K562 (cell line): ENCODE measurements around the gene DHX32. TPM values are rescaled to one million over a fixed set of nuclear protein-coding genes. Genes with fewer than 3 reads are reported as not detected.
"Not testable (repeated sequence)": the region's sequence is repeated elsewhere in the genome, so short reads cannot be mapped to it uniquely, and the experiment has no call there.

ENCODE experiments used
- ATAC-seq: fragments of 200-7000 bp; cut with Tn5 transposase; 3 replicates; pipeline ENCODE4 v1.9.1; 2020; ENCODE audit warnings: moderate library complexity
- BruUV-seq: library from RNA; stranded (reverse); fragments of 400-500 nt; replicated peaks from 2 replicates; lab custom pipeline; 2021; lab: Mats Ljungman, UMichigan
- CTCF ChIA-PET: fragments of 300-600 bp; formaldehyde crosslinking; extraction: SDS; loops from one replicate; lab custom pipeline; 2021; ENCODE audit warnings: low intra/inter-chr PET ratio; lab: Yijun Ruan, JAX
- POLR2A ChIA-PET: fragments of 300-600, 350-650 bp; sonication (Branson Sonifier 250); formaldehyde crosslinking; extraction: SDS; loops from one replicate; lab custom pipeline; 2021; ENCODE audit warnings: antibody characterized with exemption, inconsistent platforms; lab: Yijun Ruan, JAX
- DNase-seq, 4 experiments: peaks; one replicate each; pipeline versions ENCODE4 v3.0.0 to v3.0.0-alpha.2; 2011 to 2018; ENCODE audit warnings: low spot score in 3 of 4, mixed read lengths in 3 of 4; ENCODE audit errors: extremely low read depth in 1 of 4
- FAIRE-seq: peaks from 2 replicates; lab custom pipeline; 2011; peaks lifted over from hg19 to GRCh38; lab: Jason Lieb, UNC
- H2AFZ ChIP-seq: 2 replicates; pipeline ENCODE4 v1.6.0; 2011; ENCODE audit warnings: low read depth, low read length, control low read depth, inconsistent platforms
- H3K27ac ChIP-seq: fragments of 200-600 bp; 3 replicates; pipeline ENCODE4 v1.8.0; 2011; ENCODE audit warnings: low read depth, mild to moderate bottlenecking, control low read depth, inconsistent platforms, low read length, moderate library complexity, mixed read lengths; ENCODE audit errors: extremely low read depth
- H3K27me3 ChIP-seq, 2 experiments: fragments of 300-600 bp in 1 of 2; 2 replicates in 1 of 2; 3 replicates in 1 of 2; pipeline versions ENCODE4 v1.6.0 to v1.8.0; 2011; ENCODE audit warnings: inconsistent platforms in 2 of 2, low read length in 2 of 2, mild to moderate bottlenecking in 1 of 2, mixed read lengths in 1 of 2, moderate library complexity in 1 of 2; ENCODE audit not compliant: control insufficient read depth in 2 of 2, insufficient read depth in 2 of 2
- H3K36me3 ChIP-seq: fragments of 300-600 bp; 3 replicates; pipeline ENCODE4 v1.8.0; 2011; ENCODE audit warnings: mild to moderate bottlenecking, low read length, inconsistent platforms; ENCODE audit not compliant: control insufficient read depth, insufficient read depth
- H3K4me1 ChIP-seq, 2 experiments: fragments of 200-600 bp in 1 of 2; replicated peaks in 1 of 2; 2 replicates in 1 of 2; 3 replicates in 1 of 2; pipeline versions ENCODE4 v1.5.1 to v1.8.0; 2011; ENCODE audit warnings: inconsistent platforms in 2 of 2, low read length in 2 of 2, mild to moderate bottlenecking in 1 of 2, mixed read lengths in 1 of 2, moderate library complexity in 1 of 2; ENCODE audit not compliant: control insufficient read depth in 2 of 2, insufficient read depth in 2 of 2
- H3K4me2 ChIP-seq: 2 replicates; pipeline ENCODE4 v1.6.1; 2011; ENCODE audit warnings: low read length, control low read depth, inconsistent platforms, mixed read lengths; ENCODE audit not compliant: insufficient read depth
- H3K4me3 ChIP-seq: fragments of 200-600 bp; sonication (generic), shearing (Covaris generic); 2 replicates; pipeline ENCODE4 v1.5.1; 2016; ENCODE audit warnings: control low read depth, inconsistent platforms
- H3K79me2 ChIP-seq: fragments of 200-600 bp; 3 replicates; pipeline ENCODE4 v1.8.0; 2011; ENCODE audit warnings: low read length, inconsistent platforms; ENCODE audit not compliant: control insufficient read depth, insufficient read depth
- H3K9ac ChIP-seq, 2 experiments: 2 replicates each; pipeline versions ENCODE4 v1.6.0 to v1.6.1; 2011; ENCODE audit warnings: low read depth in 2 of 2, low read length in 2 of 2, control low read depth in 1 of 2, inconsistent platforms in 1 of 2, mild to moderate bottlenecking in 1 of 2, mixed read lengths in 1 of 2; ENCODE audit not compliant: insufficient read depth in 1 of 2
- H3K9me1 ChIP-seq: one replicate; pipeline ENCODE4 v1.6.0; 2011; ENCODE audit warnings: inconsistent platforms, mild to moderate bottlenecking, low read length, moderate library complexity; ENCODE audit not compliant: control insufficient read depth, insufficient read depth
- H3K9me3 ChIP-seq: replicated peaks from 2 replicates; pipeline ENCODE4 v1.5.1; 2011; ENCODE audit warnings: low read depth, low read length, inconsistent platforms; ENCODE audit not compliant: control insufficient read depth, insufficient read depth
- H4K20me1 ChIP-seq: replicated peaks from 2 replicates; pipeline ENCODE4 v1.6.1; 2011; ENCODE audit warnings: low read length, inconsistent platforms, mixed read lengths; ENCODE audit not compliant: control insufficient read depth, insufficient read depth
- CTBP1 ChIP-seq: fragments of 450-650 bp; IDR thresholded peaks from 2 replicates; pipeline ENCODE4 v1.6.1; 2016; ENCODE audit warnings: borderline replicate concordance
- ESRRA ChIP-seq: fragments of 450-650 bp; IDR thresholded peaks from 2 replicates; pipeline ENCODE4 v1.6.1; 2014; ENCODE audit warnings: low read depth, mild to moderate bottlenecking, moderate library complexity, borderline replicate concordance
- GABPA ChIP-seq: fragments of 200-800 bp; sonication (Bioruptor generic); conservative IDR thresholded peaks from 2 replicates; pipeline ENCODE4 v1.6.1; 2016; ENCODE audit warnings: low read depth, missing genetic modification characterization, missing compliant biosample characterization
- GATAD2B ChIP-seq: fragments of 450-650 bp; IDR thresholded peaks from 2 replicates; pipeline ENCODE4 v1.6.1; 2017; ENCODE audit warnings: mild to moderate bottlenecking, borderline replicate concordance
- HDAC1 ChIP-seq, 2 experiments: fragments of 450-650 bp; IDR thresholded peaks; 2 replicates each; pipeline ENCODE4 v1.6.1; 2016 to 2017; ENCODE audit warnings: inconsistent platforms in 1 of 2, mild to moderate bottlenecking in 1 of 2, moderate library complexity in 1 of 2
- MNT ChIP-seq, 2 experiments: fragments of 450-650 bp; conservative IDR thresholded peaks; 2 replicates each; pipeline ENCODE4 v1.6.1; 2017; ENCODE audit warnings: mild to moderate bottlenecking in 2 of 2, moderate library complexity in 2 of 2
- NFIC ChIP-seq: fragments of 450-650 bp; IDR thresholded peaks from 2 replicates; pipeline ENCODE4 v1.6.1; 2017; ENCODE audit warnings: mild to moderate bottlenecking, inconsistent platforms
- PHF8 ChIP-seq: fragments of 200-600 bp; sonication (generic); IDR thresholded peaks from 2 replicates; pipeline ENCODE4 v1.6.1; 2012; ENCODE audit warnings: mixed run types, mild to moderate bottlenecking, inconsistent platforms, low read length, moderate library complexity, borderline replicate concordance
- RBM22 ChIP-seq: fragments of 200-400 bp; formaldehyde crosslinking; IDR thresholded peaks from 2 replicates; pipeline ENCODE4 v1.6.1; 2018; ENCODE audit warnings: low read length, low read depth; ENCODE audit not compliant: poor library complexity, severe bottlenecking
- SIN3B ChIP-seq: fragments of 450-650 bp; IDR thresholded peaks from 2 replicates; pipeline ENCODE4 v1.6.1; 2017; ENCODE audit warnings: low read depth, mild to moderate bottlenecking, moderate library complexity
- TFAP4 ChIP-seq: sonication (generic); formaldehyde crosslinking; IDR thresholded peaks from 2 replicates; pipeline ENCODE4 v1.8.0; 2022; ENCODE audit warnings: missing genetic modification reagents, mild to moderate bottlenecking, moderate library complexity, borderline replicate concordance
- ZBTB7A ChIP-seq: IDR thresholded peaks from 2 replicates; pipeline ENCODE4 v1.6.1; 2011; ENCODE audit warnings: low read depth, mild to moderate bottlenecking, low read length, moderate library complexity, borderline replicate concordance; ENCODE audit not compliant: control insufficient read depth
- WGBS: fragments of 100-300 bp; shearing (Covaris generic); methylation state at CpG from one replicate; pipeline ENCODE4 v1.1.6; 2016; ENCODE audit warnings: low coverage, mixed read lengths; ENCODE audit not compliant: insufficient coverage; ENCODE audit errors: missing lambda C conversion rate; 5-methylcytosine and 5-hydroxymethylcytosine counted together
- in situ Hi-C: fragments of 300-500 bp; cut with MboI; formaldehyde crosslinking; loops from 4 replicates; pipeline ENCODE4 v1.15.0; 2018; ENCODE audit warnings: inconsistent platforms, mixed read lengths
- intact Hi-C: fragments of 100-400 bp; cut with micrococcal nuclease; formaldehyde crosslinking; loops from 2 replicates; pipeline ENCODE4 v1.14.2; 2022
- polyA plus RNA-seq, 8 experiments: library from polyadenylated mRNA; depleted of rRNA in 4 of 8; stranded (reverse) in 5 of 8; unstranded in 3 of 8; fragments of >200 nt; fragmentation: Nextera tagmentation in 2 of 8; fragmentation: Illumina TruSeq in 1 of 8; extraction: Ambion mirVana in 2 of 8; extraction: Trizol in 1 of 8; gene quantifications; 2 replicates each; pipeline versions ENCODE4 v1.2.1 to v1.2.3, GENCODE V29; 2011 to 2014; ENCODE audit warnings: inconsistent platforms in 1 of 8, missing spikeins in 1 of 8
- total RNA-seq, 7 experiments: library from RNA; depleted of rRNA in 6 of 7; stranded (reverse); fragments of >200 nt in 6 of 7; fragmentation: Illumina TruSeq in 2 of 7; extraction: Trizol in 2 of 7; gene quantifications; 2 replicates each; pipeline versions ENCODE4 v1.2.1 to v1.2.3, GENCODE V29; 2011 to 2021; ENCODE audit warnings: low replicate concordance in 1 of 7
- TF ChIP-seq, protein P1 (sequence below): fragments of 450-650 bp; IDR thresholded peaks from 2 replicates; pipeline ENCODE4 v1.6.1; 2018; ENCODE audit not compliant: partially characterized antibody

Gene DHX32
- total and polyA plus RNA-seq, 9 of the 15 experiments (the other 6 are each of a cell fraction or from before 2014, with no cell fraction given), result 5.8 to 23.5 (median 17.5) TPM

- H3K4me3 ChIP-seq, result peak within 1 kb of the TSS; percentile 68
- H3K27ac ChIP-seq, result peak within 1 kb of the TSS; percentile 64; the same call in 2 of the 3 replicates
- peak; percentile 33; the same call in 1 of the 2 replicates for TF ChIP-seq CTBP1
- TF ChIP-seq PHF8, result peak; percentile 47; the same call in 1 of the 2 replicates
- 0 out of 2 replicates have a peak, but pooled peaks have one; percentile 7 for TF ChIP-seq NFIC
- TF ChIP-seq SIN3B, result 0 out of 2 replicates have a peak, but pooled peaks have one; percentile 23
- TF ChIP-seq GABPA (tag), result peak; percentile 47
- TF ChIP-seq ZBTB7A, result 0 out of 2 replicates have a peak, but pooled peaks have one; percentile 24
- TF ChIP-seq RBM22, result peak; percentile 93
- TF ChIP-seq HDAC1 (IDR thresholded peaks at IDR 0.05), result peak in 1 of 2 experiments; percentile 85; a peak in 2 of 4 replicates
- peak; percentile 55; the same call in 1 of the 2 replicates for TF ChIP-seq GATAD2B
- TF ChIP-seq MNT (conservative IDR thresholded peaks at IDR 0.05), result peak in 1 of 2 experiments; percentile 56; a peak in 2 of 4 replicates
- peak; percentile 26; the same call in 1 of the 2 replicates for TF ChIP-seq ESRRA
- peak; percentile 15; the same call in 1 of the 2 replicates for TF ChIP-seq TFAP4 (CRISPR knock-in tag)
- TF ChIP-seq, protein P1, sequence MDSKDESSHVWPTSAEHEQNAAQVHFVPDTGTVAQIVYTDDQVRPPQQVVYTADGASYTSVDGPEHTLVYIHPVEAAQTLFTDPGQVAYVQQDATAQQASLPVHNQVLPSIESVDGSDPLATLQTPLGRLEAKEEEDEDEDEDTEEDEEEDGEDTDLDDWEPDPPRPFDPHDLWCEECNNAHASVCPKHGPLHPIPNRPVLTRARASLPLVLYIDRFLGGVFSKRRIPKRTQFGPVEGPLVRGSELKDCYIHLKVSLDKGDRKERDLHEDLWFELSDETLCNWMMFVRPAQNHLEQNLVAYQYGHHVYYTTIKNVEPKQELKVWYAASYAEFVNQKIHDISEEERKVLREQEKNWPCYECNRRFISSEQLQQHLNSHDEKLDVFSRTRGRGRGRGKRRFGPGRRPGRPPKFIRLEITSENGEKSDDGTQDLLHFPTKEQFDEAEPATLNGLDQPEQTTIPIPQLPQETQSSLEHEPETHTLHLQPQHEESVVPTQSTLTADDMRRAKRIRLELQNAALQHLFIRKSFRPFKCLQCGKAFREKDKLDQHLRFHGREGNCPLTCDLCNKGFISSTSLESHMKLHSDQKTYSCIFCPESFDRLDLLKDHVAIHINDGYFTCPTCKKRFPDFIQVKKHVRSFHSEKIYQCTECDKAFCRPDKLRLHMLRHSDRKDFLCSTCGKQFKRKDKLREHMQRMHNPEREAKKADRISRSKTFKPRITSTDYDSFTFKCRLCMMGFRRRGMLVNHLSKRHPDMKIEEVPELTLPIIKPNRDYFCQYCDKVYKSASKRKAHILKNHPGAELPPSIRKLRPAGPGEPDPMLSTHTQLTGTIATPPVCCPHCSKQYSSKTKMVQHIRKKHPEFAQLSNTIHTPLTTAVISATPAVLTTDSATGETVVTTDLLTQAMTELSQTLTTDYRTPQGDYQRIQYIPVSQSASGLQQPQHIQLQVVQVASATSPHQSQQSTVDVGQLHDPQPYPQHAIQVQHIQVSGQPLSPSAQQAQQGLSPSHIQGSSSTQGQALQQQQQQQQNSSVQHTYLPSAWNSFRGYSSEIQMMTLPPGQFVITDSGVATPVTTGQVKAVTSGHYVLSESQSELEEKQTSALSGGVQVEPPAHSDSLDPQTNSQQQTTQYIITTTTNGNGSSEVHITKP, result peak; percentile 61
These were observed 15.2 kb upstream of the DHX32 start, which contains the start of gene FANK1 for GRCh38 chr10:125896088-125896934. TSS of gene FANK1 (plus strand) at chr10:125896564. CDS start at chr10:125896643, 79 bp downstream.

More at GRCh38 chr10:125896088-125896934, 15.2 kb upstream of the DHX32 start, which contains the start of gene FANK1:
- H3K4me2 ChIP-seq, result peak within 1 kb of the TSS; percentile 68
- DNase-seq (peak; percentile 57 to 88 (median 62)), ATAC-seq (peak; percentile 89)
- CTCF ChIA-PET, H3K36me3 ChIP-seq, POLR2A ChIA-PET, H3K9me3 ChIP-seq, H4K20me1 ChIP-seq, H3K27me3 ChIP-seq, H3K9me1 ChIP-seq, H3K79me2 ChIP-seq, in situ Hi-C loops, BruUV-seq, intact Hi-C loops, H3K4me1 ChIP-seq, FAIRE-seq: not testable (repeated sequence)
- 8% methylated on average over 66 of the region's 106 CpGs for WGBS
- peak within 1 kb of the TSS; percentile 63 to 93 for H3K9ac ChIP-seq
- H2AFZ ChIP-seq, result peak within 1 kb of the TSS; percentile 81
